ENCODE measurements around the gene AFAP1. TPM values are rescaled to one million over a fixed set of nuclear protein-coding genes. Genes with fewer than 3 reads are reported as not detected.
A peak's percentile ranks its signal among the peaks of the same experiment; 100 is the strongest.

AFAP1 gene
- total RNA-seq, 4 donors from 2014 or later, result 25.1 to 56.9 (median 26.4) TPM

- Histone ChIP-seq H3K27me3 (no peaks in the 10 kb centered on the region), H3K4me3 (no peak overlapping the region), H3K36me3 (no peaks in the 10 kb centered on the region), H3K9me3 (no peaks in the 10 kb centered on the region), H3K27ac (peak overlapping the region; percentile 77 to 88 (median 83)), H3K4me1 (peaks cover 4 to 54% (median 10%) of the 10 kb centered on the region in 4 donors)
- TF ChIP-seq POLR2AphosphoS5 (IDR thresholded peaks at IDR 0.05) (peak in 1 of 3 donors; percentile 5), POLR2A (IDR thresholded peaks at IDR 0.05) (no peak)
- WGBS, 2 donors (ENCODE audit: low coverage in 1 of 2), result 61% methylated on average over 16 of the region's 16 CpGs; no CpG with 5 or more reads in 1 of the 2 donors
- in situ Hi-C loops (cut with MboI; ENCODE audit: low pct_ligation_motif_present in 1 of 4, low pct_unique_long_range_greater_than_20kb in 1 of 4, low sequenced_read_pairs in 3 of 4), result no loop called here
- intact Hi-C loops (cut with DNase I; ENCODE audit: low total_unique reads), result loop anchor here (1.0 kb wide), 1 partner anchor 40 kb away; no protein-coding TSS in a partner anchor
- DNase-seq, result no peak
These were observed 28.6 kb downstream of the AFAP1 start for GRCh38 chr4:7910952-7911578.

- Histone ChIP-seq H3K4me1 (peaks cover 8 to 57% (median 10%) of the 10 kb centered on the region in 4 donors), H3K27me3 (no peaks in the 10 kb centered on the region), H3K4me3 (no peak overlapping the region), H3K27ac (peak overlapping the region; percentile 77 to 88 (median 83)), H3K9me3 (no peaks in the 10 kb centered on the region), H3K36me3 (no peaks in the 10 kb centered on the region)
- intact Hi-C loops (cut with DNase I; ENCODE audit: low total_unique reads), result no loop called here
- DNase-seq, result no peak
- TF ChIP-seq POLR2AphosphoS5 (IDR thresholded peaks at IDR 0.05), result no peak
- TF ChIP-seq EP300 (IDR thresholded peaks at IDR 0.05; ENCODE audit: low read depth), result no peak
- no peak for TF ChIP-seq POLR2A (IDR thresholded peaks at IDR 0.05)
- no peak for TF ChIP-seq CTCF (IDR thresholded peaks at IDR 0.05)
- in situ Hi-C loops (cut with MboI; ENCODE audit: low pct_ligation_motif_present in 1 of 4, low pct_unique_long_range_greater_than_20kb in 1 of 4, low sequenced_read_pairs in 3 of 4), result no loop called here
- WGBS, 2 donors (ENCODE audit: low coverage in 1 of 2), result 57 to 65% methylated on average over 8 to 16 of the region's 16 CpGs
These were observed 29.3 kb downstream of the AFAP1 start for GRCh38 chr4:7910263-7910896.

GRCh38 chr4:7909463-7910262, 30.0 kb downstream of the AFAP1 start:
- Histone ChIP-seq H3K36me3 (no peaks in the 10 kb centered on the region), H3K4me1 (peaks cover 8 to 65% (median 13%) of the 10 kb centered on the region in 4 donors), H3K27me3 (no peaks in the 10 kb centered on the region), H3K9me3 (no peaks in the 10 kb centered on the region), H3K4me3 (no peak overlapping the region), H3K27ac (peak overlapping the region; percentile 77 to 88 (median 83))
- in situ Hi-C loops (cut with MboI; ENCODE audit: low pct_ligation_motif_present in 1 of 4, low pct_unique_long_range_greater_than_20kb in 1 of 4, low sequenced_read_pairs in 3 of 4) (no loop called here), intact Hi-C loops (cut with DNase I; ENCODE audit: low total_unique reads) (no loop called here)
- TF ChIP-seq CTCF (IDR thresholded peaks at IDR 0.05), result no peak
- TF ChIP-seq POLR2A (IDR thresholded peaks at IDR 0.05), result no peak
- TF ChIP-seq POLR2AphosphoS5 (IDR thresholded peaks at IDR 0.05), result no peak
- no peak for TF ChIP-seq EP300 (IDR thresholded peaks at IDR 0.05; ENCODE audit: low read depth)
- no peak for DNase-seq
- 53 to 68% methylated on average over 8 to 12 of the region's 12 CpGs for WGBS, 2 donors (ENCODE audit: low coverage in 1 of 2)

- Histone ChIP-seq H3K27ac (no peak overlapping the region), H3K36me3 (no peaks in the 10 kb centered on the region), H3K27me3 (no peaks in the 10 kb centered on the region), H3K4me3 (no peak overlapping the region), H3K9me3 (no peaks in the 10 kb centered on the region), H3K4me1 (peaks cover 8 to 75% (median 14%) of the 10 kb centered on the region in 4 donors)
- DNase-seq, result no peak
- TF ChIP-seq POLR2AphosphoS5 (IDR thresholded peaks at IDR 0.05), result no peak
- no peak for TF ChIP-seq POLR2A (IDR thresholded peaks at IDR 0.05)
- TF ChIP-seq EP300 (IDR thresholded peaks at IDR 0.05; ENCODE audit: low read depth), result no peak
- TF ChIP-seq CTCF (IDR thresholded peaks at IDR 0.05), result no peak
- intact Hi-C loops (cut with DNase I; ENCODE audit: low total_unique reads) (no loop called here), in situ Hi-C loops (cut with MboI; ENCODE audit: low pct_ligation_motif_present in 1 of 4, low pct_unique_long_range_greater_than_20kb in 1 of 4, low sequenced_read_pairs in 3 of 4) (no loop called here)
- 42 to 47% methylated on average over 4 of the region's 4 CpGs for WGBS, 2 donors (ENCODE audit: low coverage in 1 of 2)
These were observed 31.0 kb downstream of the AFAP1 start for GRCh38 chr4:7908668-7909067.

Data from transverse colon (tissue), 4 donors.